Daoy (cell line): ENCODE data around the gene TBCC. TPM values are rescaled to one million over a fixed set of nuclear protein-coding genes. Genes with fewer than 3 reads are reported as not detected.

Source experiments
- DNase-seq: peaks from one replicate; pipeline ENCODE4 v3.0.0-alpha.2; 2015; ENCODE audit warnings: low read depth
- total RNA-seq: library from RNA; depleted of rRNA; stranded (reverse); fragments of >200 nt; shearing (Covaris generic); gene quantifications from 2 replicates; pipeline ENCODE4 v1.2.3, GENCODE V29; 2014

Gene TBCC
- total RNA-seq, 1 experiment from 2014 or later, result 68.0 TPM

- DNase-seq, result no peak
Observed at GRCh38 chr6:42771741-42772100, 25.8 kb upstream of the TBCC start.

- DNase-seq, result no peak
Observed at GRCh38 chr6:42769836-42770235, 23.9 kb upstream of the TBCC start.

- no peak for DNase-seq
Observed at GRCh38 chr6:42769051-42769450, 23.1 kb upstream of the TBCC start.

- DNase-seq, result peak; percentile 82
Observed at GRCh38 chr6:42766163-42766670, 20.3 kb upstream of the TBCC start.

- no peak for DNase-seq
Observed at GRCh38 chr6:42764911-42765648, 19.2 kb upstream of the TBCC start.

GRCh38 chr6:42762950-42763349, 17.0 kb upstream of the TBCC start:
- no peak for DNase-seq

GRCh38 chr6:42762426-42762859, 16.5 kb upstream of the TBCC start:
- no peak for DNase-seq

GRCh38 chr6:42761287-42762067, 15.6 kb upstream of the TBCC start:
- no peak for DNase-seq

- no peak for DNase-seq
Observed at GRCh38 chr6:42758756-42759430, 13.0 kb upstream of the TBCC start.

- DNase-seq, result no peak
Observed at GRCh38 chr6:42756722-42757121, 10.8 kb upstream of the TBCC start.

GRCh38 chr6:42754759-42755158, 8.9 kb upstream of the TBCC start:
- no peak for DNase-seq

- DNase-seq, result no peak
Observed at GRCh38 chr6:42751055-42751454, 5.2 kb upstream of the TBCC start.

- DNase-seq, result no peak
Observed at GRCh38 chr6:42748203-42748898, 2.4 kb upstream of the TBCC start.

- DNase-seq, result peak; percentile 98
Observed at GRCh38 chr6:42746463-42747391, 824 bp upstream of the TBCC start.

- peak; percentile 41 for DNase-seq
Observed at GRCh38 chr6:42745083-42745639, 742 bp downstream of the TBCC start.

- no peak for DNase-seq
Observed at GRCh38 chr6:42744351-42744893, 1.5 kb downstream of the TBCC start.

GRCh38 chr6:42742116-42742894, 3.6 kb downstream of the TBCC start:
- peak; percentile 49 for DNase-seq

GRCh38 chr6:42740725-42741124, 5.2 kb downstream of the TBCC start:
- DNase-seq, result no peak

- no peak for DNase-seq
Observed at GRCh38 chr6:42735976-42736375, 9.9 kb downstream of the TBCC start.
